ENCODE results near the gene MRE11.

- TF ChIP-seq, protein P1, sequence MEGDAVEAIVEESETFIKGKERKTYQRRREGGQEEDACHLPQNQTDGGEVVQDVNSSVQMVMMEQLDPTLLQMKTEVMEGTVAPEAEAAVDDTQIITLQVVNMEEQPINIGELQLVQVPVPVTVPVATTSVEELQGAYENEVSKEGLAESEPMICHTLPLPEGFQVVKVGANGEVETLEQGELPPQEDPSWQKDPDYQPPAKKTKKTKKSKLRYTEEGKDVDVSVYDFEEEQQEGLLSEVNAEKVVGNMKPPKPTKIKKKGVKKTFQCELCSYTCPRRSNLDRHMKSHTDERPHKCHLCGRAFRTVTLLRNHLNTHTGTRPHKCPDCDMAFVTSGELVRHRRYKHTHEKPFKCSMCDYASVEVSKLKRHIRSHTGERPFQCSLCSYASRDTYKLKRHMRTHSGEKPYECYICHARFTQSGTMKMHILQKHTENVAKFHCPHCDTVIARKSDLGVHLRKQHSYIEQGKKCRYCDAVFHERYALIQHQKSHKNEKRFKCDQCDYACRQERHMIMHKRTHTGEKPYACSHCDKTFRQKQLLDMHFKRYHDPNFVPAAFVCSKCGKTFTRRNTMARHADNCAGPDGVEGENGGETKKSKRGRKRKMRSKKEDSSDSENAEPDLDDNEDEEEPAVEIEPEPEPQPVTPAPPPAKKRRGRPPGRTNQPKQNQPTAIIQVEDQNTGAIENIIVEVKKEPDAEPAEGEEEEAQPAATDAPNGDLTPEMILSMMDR (IDR thresholded peaks at IDR 0.05): no peak
- no peak for TF ChIP-seq CEBPB (IDR thresholded peaks at IDR 0.05)
- TF ChIP-seq KDM1A (IDR thresholded peaks at IDR 0.05; ENCODE audit: low read depth): no peak
Measured at GRCh38 chr11:94486068-94486467, 7.6 kb downstream of the MRE11 start.

Data from A549 (cell line).